HG03139 (cell line): ENCODE results near the gene CSNK2B.

Source experiments
- ATAC-seq: cut with Tn5 transposase; IDR thresholded peaks from one replicate; pipeline ENCODE4 v1.9.1; 2021; ENCODE audit not compliant: unreplicated experiment

The CSNK2B gene

DNA sequence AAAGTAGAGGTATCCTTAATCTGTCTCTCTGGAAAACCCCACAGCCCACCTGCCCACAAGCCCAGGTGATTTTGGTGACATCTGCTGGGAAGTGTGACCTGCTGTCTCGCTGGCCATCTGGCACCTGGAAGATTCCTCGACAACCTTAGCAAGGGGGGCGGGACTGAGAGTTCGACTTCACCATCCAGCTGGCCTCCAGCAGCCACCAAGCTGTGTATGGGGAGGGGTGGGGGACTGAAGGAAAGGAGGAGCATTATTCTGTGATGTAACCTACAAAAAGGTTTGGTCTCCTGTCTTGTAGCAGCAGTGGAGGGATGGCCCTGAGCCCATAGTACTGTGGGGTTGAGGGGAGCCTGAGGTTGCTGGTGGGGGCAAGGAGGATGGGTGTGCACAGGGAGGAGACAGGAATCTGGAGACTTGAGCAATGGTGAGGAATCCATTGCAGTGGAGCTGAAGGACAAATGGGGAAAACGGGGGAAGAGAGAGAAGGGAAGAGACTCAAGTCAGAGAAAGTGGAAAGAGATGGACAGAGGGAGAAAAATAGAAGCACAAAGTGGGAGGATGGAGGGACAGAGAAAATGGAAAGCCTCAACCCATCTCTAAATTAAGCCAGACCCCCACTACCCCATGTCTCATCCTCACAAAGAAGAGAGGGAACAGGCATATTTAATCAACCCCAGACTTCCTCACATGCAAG, 44.8 kb downstream of the CSNK2B start:
- ATAC-seq = no peak

- no peak for ATAC-seq
Measured at GRCh38 chr6:31711233-31711632, 45.4 kb downstream of the CSNK2B start.

DNA sequence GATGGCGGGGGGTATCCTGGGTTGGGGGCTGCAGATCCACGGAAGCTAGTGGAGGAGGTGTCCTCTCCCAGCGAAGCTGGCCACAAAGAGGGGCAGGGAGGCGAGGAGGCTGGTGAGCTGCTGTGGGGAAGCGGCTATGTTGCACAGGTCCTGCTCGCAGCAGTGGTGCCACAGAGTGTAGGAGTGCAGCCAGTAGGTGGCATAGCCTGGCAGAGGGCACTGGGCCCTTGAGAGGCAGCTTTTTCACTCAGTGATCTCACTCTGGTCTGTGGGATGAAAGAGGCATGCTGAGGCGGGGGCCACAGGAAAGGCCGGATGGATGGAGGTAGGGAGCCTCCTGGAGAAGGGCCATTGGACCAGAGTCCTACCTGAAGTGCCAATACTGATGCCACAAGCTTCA, 46.4 kb downstream of the CSNK2B start:
- ATAC-seq = no peak

DNA sequence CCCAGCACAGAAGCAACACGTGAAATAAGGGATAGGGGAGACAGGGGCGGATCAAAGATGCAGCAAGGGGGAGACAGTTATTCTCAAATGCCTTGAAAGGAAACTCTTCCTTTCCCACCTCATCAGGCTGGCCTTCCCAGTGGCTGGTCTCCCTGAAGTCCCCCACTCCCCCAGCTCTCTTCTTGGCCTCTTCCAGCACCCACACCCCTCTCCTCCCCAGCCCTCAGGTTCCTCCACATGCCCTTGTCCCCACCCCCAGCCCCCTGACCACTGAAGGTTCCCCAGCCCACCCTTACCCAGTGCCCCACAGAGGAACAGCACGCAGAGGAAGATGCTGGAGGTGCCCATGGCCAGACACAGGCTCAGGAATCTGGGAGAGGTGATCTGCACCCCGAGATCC, 47.6 kb downstream of the CSNK2B start:
- ATAC-seq = no peak

- no peak for ATAC-seq
Measured at GRCh38 chr6:31713991-31714684, 48.3 kb downstream of the CSNK2B start.

DNA sequence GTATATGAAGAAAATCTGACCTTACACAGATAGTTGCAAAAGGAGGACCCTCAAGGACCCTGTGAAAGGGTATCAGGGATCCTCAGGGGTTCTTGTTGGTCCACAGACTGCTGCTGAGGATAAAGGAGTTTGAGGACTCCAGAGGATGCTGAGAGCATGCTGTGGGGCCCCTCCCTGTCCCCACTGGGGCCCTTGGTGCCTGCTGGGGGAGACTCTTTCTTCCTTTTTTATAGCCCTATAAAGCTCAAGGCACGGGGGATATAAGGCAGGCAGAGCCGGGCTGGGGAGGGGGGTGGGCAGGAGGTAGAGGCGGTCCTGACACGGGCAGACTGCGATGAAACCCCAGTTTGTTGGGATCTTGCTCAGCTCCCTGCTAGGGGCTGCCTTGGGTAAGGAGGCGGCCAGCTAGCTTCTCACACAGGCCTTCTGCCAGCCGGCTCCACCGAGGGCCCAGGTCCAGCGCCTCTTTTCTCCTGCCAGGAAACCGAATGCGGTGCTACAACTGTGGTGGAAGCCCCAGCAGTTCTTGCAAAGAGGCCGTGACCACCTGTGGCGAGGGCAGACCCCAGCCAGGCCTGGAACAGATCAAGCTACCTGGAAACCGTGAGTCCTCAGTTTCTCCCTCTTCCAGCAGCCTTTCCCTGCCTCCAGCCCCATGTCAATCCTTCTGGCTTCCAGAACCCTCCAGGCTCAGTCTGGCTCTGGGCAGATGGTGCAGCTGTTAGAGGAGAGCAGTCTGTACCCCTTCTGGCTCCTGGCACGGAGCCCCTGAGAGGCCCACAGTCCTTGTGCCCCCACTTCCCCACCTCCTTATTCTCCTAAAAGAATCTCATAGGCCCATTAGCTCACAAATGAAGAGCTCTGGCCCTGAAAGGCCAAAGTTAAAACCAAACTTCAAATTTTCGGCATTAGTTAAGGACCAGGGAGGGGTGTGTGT, 49.4 kb downstream of the CSNK2B start, which contains the start of gene LY6G6D:
LY6G6D (plus strand) TSS at position 327 of the 937 bp plus-strand sequence; CDS start at position 335, 8 bp downstream.
- ATAC-seq = no peak

GRCh38 chr6:31717499-31718222, 51.8 kb downstream of the CSNK2B start:
- no peak for ATAC-seq

GRCh38 chr6:31718265-31718664, 52.4 kb downstream of the CSNK2B start:
- ATAC-seq = no peak

- no peak for ATAC-seq
Measured at GRCh38 chr6:31719001-31719400, 53.1 kb downstream of the CSNK2B start.
